Measurements from ENCODE around the gene RAB11FIP4.

RAB11FIP4 gene

DNA sequence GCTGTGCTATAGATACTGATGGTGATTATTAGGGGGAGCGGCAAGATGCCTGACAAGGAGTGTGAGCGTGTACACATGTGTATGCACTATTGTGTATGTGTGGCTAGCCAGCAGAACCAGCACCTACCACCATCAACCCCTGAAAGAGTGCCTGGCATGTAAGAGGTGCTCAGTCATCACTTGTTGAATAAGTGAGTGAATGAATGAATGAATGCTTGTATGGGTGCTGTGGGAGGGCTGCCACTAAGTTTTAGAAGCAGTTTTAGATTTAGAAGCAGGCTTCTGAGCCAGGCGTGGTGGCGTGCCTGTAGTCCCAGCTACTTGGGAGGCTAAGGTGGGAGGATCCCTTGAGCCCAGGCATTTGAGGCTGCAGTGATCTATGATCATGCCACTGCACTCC lies 37.0 kb downstream of the RAB11FIP4 start:
- Histone ChIP-seq H3K36me3 (ENCODE audit: control insufficient read depth, insufficient read depth, low read length) (no peaks in the 10 kb centered on the region), H3K9me3 (ENCODE audit: control insufficient read depth, low read length) (no peaks in the 10 kb centered on the region), H3K4me2 (ENCODE audit: low read length) (no peak overlapping the region), H3K27ac (no peak overlapping the region), H3K4me3 (ENCODE audit: low read depth, low read length) (no peak overlapping the region), H3K27me3 (ENCODE audit: control insufficient read depth, insufficient read depth, low read length) (no peaks in the 10 kb centered on the region), H2AFZ (no peak overlapping the region), H3K79me2 (peaks cover 5% of the 10 kb centered on the region), H3K9ac (no peak overlapping the region), H3K4me1 (peaks cover 7% of the 10 kb centered on the region)
- TF ChIP-seq, protein P1, sequence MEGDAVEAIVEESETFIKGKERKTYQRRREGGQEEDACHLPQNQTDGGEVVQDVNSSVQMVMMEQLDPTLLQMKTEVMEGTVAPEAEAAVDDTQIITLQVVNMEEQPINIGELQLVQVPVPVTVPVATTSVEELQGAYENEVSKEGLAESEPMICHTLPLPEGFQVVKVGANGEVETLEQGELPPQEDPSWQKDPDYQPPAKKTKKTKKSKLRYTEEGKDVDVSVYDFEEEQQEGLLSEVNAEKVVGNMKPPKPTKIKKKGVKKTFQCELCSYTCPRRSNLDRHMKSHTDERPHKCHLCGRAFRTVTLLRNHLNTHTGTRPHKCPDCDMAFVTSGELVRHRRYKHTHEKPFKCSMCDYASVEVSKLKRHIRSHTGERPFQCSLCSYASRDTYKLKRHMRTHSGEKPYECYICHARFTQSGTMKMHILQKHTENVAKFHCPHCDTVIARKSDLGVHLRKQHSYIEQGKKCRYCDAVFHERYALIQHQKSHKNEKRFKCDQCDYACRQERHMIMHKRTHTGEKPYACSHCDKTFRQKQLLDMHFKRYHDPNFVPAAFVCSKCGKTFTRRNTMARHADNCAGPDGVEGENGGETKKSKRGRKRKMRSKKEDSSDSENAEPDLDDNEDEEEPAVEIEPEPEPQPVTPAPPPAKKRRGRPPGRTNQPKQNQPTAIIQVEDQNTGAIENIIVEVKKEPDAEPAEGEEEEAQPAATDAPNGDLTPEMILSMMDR (IDR thresholded peaks at IDR 0.05), result no peak

DNA sequence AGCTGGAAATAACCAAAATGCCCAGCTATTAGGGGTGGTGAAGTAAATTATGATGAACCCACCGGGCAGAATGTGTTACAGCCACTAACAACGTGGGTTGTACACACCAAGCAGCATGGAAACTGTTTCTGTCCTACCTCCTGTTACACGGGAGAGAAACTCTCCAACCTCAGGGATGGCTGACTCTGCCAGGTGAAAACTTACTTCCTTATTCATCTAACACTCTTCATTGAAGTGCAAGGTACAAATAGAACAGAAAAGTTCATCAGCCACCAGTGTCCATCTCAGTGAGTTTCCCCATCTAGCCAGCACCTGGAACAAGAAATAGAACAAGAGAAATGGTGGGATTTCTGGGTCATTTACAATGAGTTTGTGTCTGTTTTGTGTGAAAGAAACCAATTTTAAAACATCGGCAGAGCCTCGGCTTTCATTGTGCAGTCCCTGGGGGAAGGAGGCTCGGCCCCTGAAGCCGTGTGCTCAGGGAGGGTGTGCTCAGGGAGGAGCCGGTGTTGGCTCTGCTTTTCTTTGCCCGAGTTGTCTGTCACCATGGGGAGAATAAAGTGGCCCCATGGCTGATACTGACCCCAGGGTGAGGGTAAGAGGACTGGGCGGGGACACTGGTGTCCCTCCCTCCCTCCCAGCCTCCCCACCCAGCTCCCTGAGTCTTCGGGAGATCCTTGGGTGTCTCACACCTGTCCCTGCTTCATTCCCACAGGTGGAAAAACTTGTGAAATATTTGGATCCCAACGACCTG lies 39.8 kb downstream of the RAB11FIP4 start:
- Histone ChIP-seq H3K79me2 (no peaks in the 10 kb centered on the region), H3K4me1 (no peaks in the 10 kb centered on the region), H3K4me2 (ENCODE audit: low read length) (no peak overlapping the region), H3K27me3 (ENCODE audit: control insufficient read depth, insufficient read depth, low read length) (no peaks in the 10 kb centered on the region), H3K36me3 (ENCODE audit: control insufficient read depth, insufficient read depth, low read length) (no peaks in the 10 kb centered on the region), H3K4me3 (ENCODE audit: low read depth, low read length) (no peak overlapping the region), H3K9ac (no peak overlapping the region), H3K27ac (no peak overlapping the region), H3K9me3 (ENCODE audit: control insufficient read depth, low read length) (no peaks in the 10 kb centered on the region), H2AFZ (no peak overlapping the region)
- TF ChIP-seq, protein P1 (IDR thresholded peaks at IDR 0.05), result no peak

DNA sequence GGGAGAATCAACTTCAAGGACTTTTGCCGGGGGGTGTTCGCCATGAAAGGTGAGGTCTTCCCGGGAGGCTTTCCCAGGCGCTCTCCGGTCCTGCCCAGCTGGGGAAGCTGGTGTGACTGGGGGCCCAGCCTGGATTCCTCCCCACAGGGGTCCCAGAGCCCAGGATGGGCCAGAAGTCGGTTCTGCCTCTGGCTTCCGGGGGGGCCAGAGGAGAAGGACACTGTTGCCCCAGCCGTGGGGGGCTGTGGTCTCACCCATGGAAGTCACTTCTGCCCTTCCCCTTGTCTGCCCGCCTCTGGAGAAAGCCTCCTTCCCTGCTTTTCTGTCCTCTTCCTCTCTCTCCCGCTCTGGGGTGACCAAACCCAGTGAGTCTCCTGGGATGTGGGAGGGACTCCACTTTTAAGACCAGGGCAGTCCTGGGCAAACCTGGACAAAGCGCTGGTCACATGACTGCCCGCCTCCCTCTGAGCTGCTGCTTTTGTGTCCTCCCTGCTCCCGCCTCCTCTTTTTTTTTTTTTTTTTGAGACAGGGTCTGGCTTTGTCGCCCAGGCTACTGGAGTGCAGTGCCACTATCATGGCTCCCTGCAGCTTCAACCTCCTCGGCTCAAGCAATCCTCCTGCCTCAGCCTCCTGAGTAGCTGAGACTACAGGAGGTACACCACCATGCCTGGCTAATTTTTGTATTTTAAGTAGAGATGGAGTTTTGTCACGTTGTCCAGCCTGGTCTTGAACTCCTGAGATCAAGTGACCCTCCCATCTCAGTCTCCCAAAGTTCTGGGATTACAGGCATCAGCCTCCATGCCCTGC lies 40.6 kb downstream of the RAB11FIP4 start:
- Histone ChIP-seq H3K27me3 (ENCODE audit: control insufficient read depth, insufficient read depth, low read length) (no peaks in the 10 kb centered on the region), H3K36me3 (ENCODE audit: control insufficient read depth, insufficient read depth, low read length) (no peaks in the 10 kb centered on the region), H2AFZ (no peak overlapping the region), H3K27ac (no peak overlapping the region), H3K9ac (no peak overlapping the region), H3K4me2 (ENCODE audit: low read length) (no peak overlapping the region), H3K4me1 (no peaks in the 10 kb centered on the region), H3K4me3 (ENCODE audit: low read depth, low read length) (no peak overlapping the region), H3K79me2 (no peaks in the 10 kb centered on the region), H3K9me3 (ENCODE audit: control insufficient read depth, low read length) (no peaks in the 10 kb centered on the region)
- TF ChIP-seq, protein P1 (IDR thresholded peaks at IDR 0.05), result no peak

DNA sequence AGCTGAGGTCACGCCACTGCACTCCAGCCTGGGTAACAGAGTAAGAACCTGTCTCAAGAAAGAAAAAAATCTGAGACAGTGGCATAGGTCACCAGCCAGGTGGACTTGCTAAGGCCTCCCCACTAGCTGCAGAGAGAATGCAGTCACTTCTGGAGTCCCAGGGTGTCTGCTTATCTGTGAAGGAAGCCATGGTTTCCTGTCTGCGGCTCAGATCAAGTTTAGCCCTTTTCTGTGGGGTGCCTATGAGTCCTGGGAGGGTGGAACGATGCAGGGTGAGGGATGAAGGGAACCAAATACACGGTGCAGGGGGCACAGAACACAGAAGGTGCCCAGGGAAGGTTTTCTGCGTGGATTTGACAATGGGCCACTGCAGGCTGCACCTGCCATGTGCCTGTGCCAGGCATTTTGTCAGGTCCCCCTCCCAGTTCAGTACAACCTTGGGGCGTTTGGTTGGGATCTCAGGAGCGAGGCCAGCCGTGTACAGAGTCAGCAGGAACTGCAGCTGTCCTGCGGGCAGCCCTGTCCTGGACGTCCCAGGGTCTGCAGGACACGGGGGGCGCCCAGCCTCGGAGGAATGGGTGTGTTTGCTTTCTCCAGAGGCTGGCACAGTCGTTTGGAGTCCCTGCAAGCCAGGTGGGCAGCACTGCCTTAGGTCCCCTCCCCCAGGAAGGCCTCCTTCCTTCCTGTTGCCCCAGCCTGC lies 41.8 kb downstream of the RAB11FIP4 start:
- Histone ChIP-seq H3K4me2 (ENCODE audit: low read length) (no peak overlapping the region), H3K9me3 (ENCODE audit: control insufficient read depth, low read length) (no peaks in the 10 kb centered on the region), H3K4me3 (ENCODE audit: low read depth, low read length) (no peak overlapping the region), H3K4me1 (no peaks in the 10 kb centered on the region), H3K27me3 (ENCODE audit: control insufficient read depth, insufficient read depth, low read length) (no peaks in the 10 kb centered on the region), H3K79me2 (no peaks in the 10 kb centered on the region), H3K27ac (no peak overlapping the region), H3K36me3 (ENCODE audit: control insufficient read depth, insufficient read depth, low read length) (no peaks in the 10 kb centered on the region), H2AFZ (no peak overlapping the region), H3K9ac (no peak overlapping the region)
- TF ChIP-seq, protein P1 (IDR thresholded peaks at IDR 0.05), result no peak
